ENCODE results near the gene CFAP20DC.

The CFAP20DC gene

DNA sequence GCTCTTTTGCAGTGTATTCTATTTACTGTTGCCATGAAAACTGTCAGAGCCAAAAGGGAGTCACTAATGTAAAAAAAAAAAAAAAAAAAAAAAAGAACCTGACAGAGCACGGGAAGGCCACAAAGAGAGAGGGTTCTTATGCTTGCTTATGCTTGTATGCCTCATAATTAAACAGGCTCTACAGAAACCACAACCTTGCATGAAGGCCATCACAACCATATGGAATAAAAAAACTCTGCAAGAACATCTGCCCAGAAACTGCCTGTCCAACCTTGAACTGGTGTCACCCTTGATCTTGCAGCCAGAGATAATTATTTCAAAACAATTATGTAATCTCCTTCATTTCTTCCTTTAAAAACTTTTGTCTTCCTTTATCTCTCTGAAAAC, 50.1 kb downstream of the CFAP20DC start:
- no peak overlapping the region for H3K27ac Mint-ChIP-seq
- no peak for DNase-seq (ENCODE audit: low spot score)
- peaks cover 4% of the 10 kb centered on the region for H3K4me1 Mint-ChIP-seq (ENCODE audit: low read depth)
- H3K36me3 Mint-ChIP-seq (ENCODE audit: low read depth) = no peaks in the 10 kb centered on the region
- peaks cover 13% of the 10 kb centered on the region for H3K27me3 Mint-ChIP-seq (ENCODE audit: low read depth)
- H3K4me3 Mint-ChIP-seq = no peak overlapping the region
- H3K9me3 Mint-ChIP-seq = no peaks in the 10 kb centered on the region

DNA sequence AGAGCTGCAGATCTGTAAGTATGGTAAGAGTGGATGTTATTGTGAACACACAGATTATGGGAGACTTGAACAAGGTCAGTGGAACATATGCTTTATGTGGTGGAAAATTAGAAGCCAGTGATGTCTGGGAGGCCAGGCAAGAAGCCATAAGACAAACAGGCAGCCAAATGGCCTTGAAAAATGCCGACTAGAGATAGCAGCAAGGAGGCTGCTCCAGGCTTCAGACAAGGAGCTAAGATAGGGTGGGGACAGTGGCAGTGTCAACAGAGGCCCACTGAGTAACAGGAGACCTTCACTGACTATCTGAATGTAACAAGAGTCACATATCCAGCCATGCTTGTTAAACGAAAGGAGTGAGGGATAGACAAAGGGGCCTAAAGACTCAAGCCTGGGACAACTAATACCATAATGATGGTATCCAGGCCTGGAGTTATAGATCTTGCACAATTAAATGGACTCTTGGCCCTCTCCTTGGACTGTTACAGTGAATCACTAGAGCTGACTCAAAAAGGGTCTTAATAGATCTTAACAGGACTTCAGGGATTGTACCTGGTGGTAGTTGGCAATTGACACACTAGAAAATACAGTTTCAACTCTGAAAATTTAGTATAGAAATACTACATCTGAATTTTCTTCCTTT, 50.6 kb downstream of the CFAP20DC start:
- H3K27ac Mint-ChIP-seq = no peak overlapping the region
- H3K9me3 Mint-ChIP-seq = no peaks in the 10 kb centered on the region
- H3K4me3 Mint-ChIP-seq = no peak overlapping the region
- DNase-seq (ENCODE audit: low spot score) = no peak
- H3K36me3 Mint-ChIP-seq (ENCODE audit: low read depth) = no peaks in the 10 kb centered on the region
- H3K4me1 Mint-ChIP-seq (ENCODE audit: low read depth) = peaks cover 6% of the 10 kb centered on the region
- H3K27me3 Mint-ChIP-seq (ENCODE audit: low read depth) = peaks cover 13% of the 10 kb centered on the region

- H3K9me3 Mint-ChIP-seq = no peaks in the 10 kb centered on the region
- peaks cover 18% of the 10 kb centered on the region for H3K27me3 Mint-ChIP-seq (ENCODE audit: low read depth)
- H3K36me3 Mint-ChIP-seq (ENCODE audit: low read depth) = no peaks in the 10 kb centered on the region
- H3K4me1 Mint-ChIP-seq (ENCODE audit: low read depth) = peaks cover 6% of the 10 kb centered on the region
- DNase-seq (ENCODE audit: low spot score) = peak; percentile 9
- H3K27ac Mint-ChIP-seq = no peak overlapping the region
- H3K4me3 Mint-ChIP-seq = no peak overlapping the region
These were observed 51.2 kb downstream of the CFAP20DC start for GRCh38 chr3:58998476-58999117.

- Mint-ChIP-seq H3K4me3 (no peak overlapping the region), H3K9me3 (no peaks in the 10 kb centered on the region)
These were observed 53.1 kb downstream of the CFAP20DC start for GRCh38 chr3:58996730-58997129.

DNA sequence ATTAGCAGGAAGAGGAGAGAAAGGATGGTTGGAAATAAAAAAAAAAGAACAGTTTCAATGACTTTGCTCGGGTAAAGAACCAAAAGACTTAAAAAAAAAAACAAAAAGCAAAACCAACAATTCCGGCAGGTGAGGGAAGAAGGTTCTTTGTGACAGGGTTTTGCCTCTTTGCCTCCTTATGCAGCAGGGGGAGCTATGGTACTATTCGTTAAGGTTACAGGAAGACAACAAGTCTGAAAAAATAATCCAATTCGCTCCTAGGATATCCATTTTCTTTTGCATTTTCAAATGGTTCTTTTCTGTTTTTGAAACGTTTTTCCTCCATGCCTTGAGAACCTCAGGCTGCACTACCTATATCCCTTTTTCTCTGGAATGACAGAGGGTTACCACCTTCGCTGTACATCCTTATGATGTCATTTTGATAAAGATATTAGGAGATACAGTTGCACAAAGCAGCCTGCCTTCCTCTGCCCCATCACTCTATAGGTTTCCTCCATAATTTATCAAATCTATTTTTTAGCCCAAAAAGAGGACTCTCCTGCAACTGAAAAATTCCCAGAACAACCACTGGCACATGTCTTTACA, 55.0 kb downstream of the CFAP20DC start:
- H3K36me3 Mint-ChIP-seq (ENCODE audit: low read depth) = no peaks in the 10 kb centered on the region
- H3K9me3 Mint-ChIP-seq = no peaks in the 10 kb centered on the region
- peaks cover 13% of the 10 kb centered on the region for H3K27me3 Mint-ChIP-seq (ENCODE audit: low read depth)
- no peak overlapping the region for H3K27ac Mint-ChIP-seq
- H3K4me3 Mint-ChIP-seq = no peak overlapping the region
- DNase-seq (ENCODE audit: low spot score) = peak; percentile 6
- H3K4me1 Mint-ChIP-seq (ENCODE audit: low read depth) = peaks cover 6% of the 10 kb centered on the region

More at GRCh38 chr3:58996730-58997129, 53.1 kb downstream of the CFAP20DC start:
- Mint-ChIP-seq H3K27ac (no peak overlapping the region), H3K4me1 (ENCODE audit: low read depth) (peaks cover 6% of the 10 kb centered on the region), H3K27me3 (ENCODE audit: low read depth) (peaks cover 18% of the 10 kb centered on the region), H3K36me3 (ENCODE audit: low read depth) (no peaks in the 10 kb centered on the region)
- DNase-seq (ENCODE audit: low spot score) = no peak

GRCh38 chr3:58993547-58993946, 56.3 kb downstream of the CFAP20DC start:
- H3K4me1 Mint-ChIP-seq (ENCODE audit: low read depth) = peaks cover 6% of the 10 kb centered on the region
- H3K4me3 Mint-ChIP-seq = no peak overlapping the region
- no peak for DNase-seq (ENCODE audit: low spot score)
- no peak overlapping the region for H3K27ac Mint-ChIP-seq
- H3K36me3 Mint-ChIP-seq (ENCODE audit: low read depth) = no peaks in the 10 kb centered on the region
- H3K27me3 Mint-ChIP-seq (ENCODE audit: low read depth) = peaks cover 15% of the 10 kb centered on the region
- H3K9me3 Mint-ChIP-seq = no peaks in the 10 kb centered on the region

DNA sequence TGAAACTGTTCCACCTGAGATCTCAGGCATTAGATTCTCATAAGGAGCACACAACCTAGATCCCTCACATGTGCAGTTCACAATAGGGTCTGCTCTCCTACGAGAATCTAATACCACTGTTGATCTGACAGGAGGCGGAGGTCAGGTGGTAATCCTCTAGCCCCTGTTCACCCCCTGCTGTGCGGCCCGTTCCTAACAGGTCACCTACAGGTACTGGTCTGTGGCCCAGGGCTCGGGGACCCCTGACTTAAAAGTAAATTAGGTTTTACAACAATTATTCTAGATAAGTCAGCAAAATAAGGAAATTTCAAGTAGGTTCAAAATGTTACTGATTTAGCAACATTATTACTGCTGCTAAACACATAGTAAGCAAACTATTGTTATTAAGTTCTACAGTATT, 58.2 kb downstream of the CFAP20DC start:
- no peak for DNase-seq (ENCODE audit: low spot score)
- H3K9me3 Mint-ChIP-seq = no peaks in the 10 kb centered on the region

GRCh38 chr3:58991026-58991425, 58.8 kb downstream of the CFAP20DC start:
- H3K9me3 Mint-ChIP-seq = no peaks in the 10 kb centered on the region
- peaks cover 6% of the 10 kb centered on the region for H3K4me1 Mint-ChIP-seq (ENCODE audit: low read depth)
- H3K4me3 Mint-ChIP-seq = no peak overlapping the region
- H3K27ac Mint-ChIP-seq = no peak overlapping the region
- H3K36me3 Mint-ChIP-seq (ENCODE audit: low read depth) = no peaks in the 10 kb centered on the region
- DNase-seq (ENCODE audit: low spot score) = no peak
- H3K27me3 Mint-ChIP-seq (ENCODE audit: low read depth) = peaks cover 24% of the 10 kb centered on the region

More for the DNA sequence above, 58.2 kb downstream of the CFAP20DC start:
- no peaks in the 10 kb centered on the region for H3K36me3 Mint-ChIP-seq (ENCODE audit: low read depth)
- no peak overlapping the region for H3K4me3 Mint-ChIP-seq
- no peak overlapping the region for H3K27ac Mint-ChIP-seq
- peaks cover 22% of the 10 kb centered on the region for H3K27me3 Mint-ChIP-seq (ENCODE audit: low read depth)
- H3K4me1 Mint-ChIP-seq (ENCODE audit: low read depth) = peaks cover 6% of the 10 kb centered on the region

GRCh38 chr3:58989955-58990354, 59.9 kb downstream of the CFAP20DC start:
- Mint-ChIP-seq H3K4me1 (ENCODE audit: low read depth) (peaks cover 5% of the 10 kb centered on the region), H3K36me3 (ENCODE audit: low read depth) (no peaks in the 10 kb centered on the region), H3K4me3 (no peak overlapping the region), H3K27ac (no peak overlapping the region), H3K9me3 (no peaks in the 10 kb centered on the region), H3K27me3 (ENCODE audit: low read depth) (peaks cover 25% of the 10 kb centered on the region)
- DNase-seq (ENCODE audit: low spot score) = no peak

GRCh38 chr3:58989163-58989562, 60.7 kb downstream of the CFAP20DC start:
- no peaks in the 10 kb centered on the region for H3K9me3 Mint-ChIP-seq
- H3K4me3 Mint-ChIP-seq = no peak overlapping the region
- DNase-seq (ENCODE audit: low spot score) = no peak
- H3K36me3 Mint-ChIP-seq (ENCODE audit: low read depth) = no peaks in the 10 kb centered on the region
- peaks cover 25% of the 10 kb centered on the region for H3K27me3 Mint-ChIP-seq (ENCODE audit: low read depth)
- H3K27ac Mint-ChIP-seq = no peak overlapping the region
- no peaks in the 10 kb centered on the region for H3K4me1 Mint-ChIP-seq (ENCODE audit: low read depth)

DNA sequence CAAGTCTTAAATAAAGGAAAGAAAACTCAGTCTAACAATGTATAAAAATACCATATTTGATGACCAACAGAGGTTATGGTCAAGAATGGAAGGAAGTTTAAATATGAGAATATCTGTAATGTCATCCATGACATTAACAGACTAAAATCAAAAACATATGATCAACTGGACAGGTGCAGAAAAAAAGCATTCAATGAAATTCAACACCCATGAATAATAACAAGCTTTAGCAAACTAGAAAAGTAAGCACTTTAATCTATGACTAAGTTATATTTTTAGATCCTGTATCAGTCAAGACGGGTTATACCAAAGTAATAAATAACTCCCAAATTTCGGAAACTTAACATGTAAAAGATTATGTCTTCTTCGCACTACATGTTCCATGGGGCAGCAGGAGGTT, 61.8 kb downstream of the CFAP20DC start:
- Mint-ChIP-seq H3K4me1 (ENCODE audit: low read depth) (no peaks in the 10 kb centered on the region), H3K27me3 (ENCODE audit: low read depth) (peaks cover 18% of the 10 kb centered on the region), H3K27ac (no peak overlapping the region), H3K9me3 (no peaks in the 10 kb centered on the region), H3K4me3 (no peak overlapping the region), H3K36me3 (ENCODE audit: low read depth) (no peaks in the 10 kb centered on the region)
- no peak for DNase-seq (ENCODE audit: low spot score)

GRCh38 chr3:58986654-58987053, 63.2 kb downstream of the CFAP20DC start:
- DNase-seq (ENCODE audit: low spot score) = no peak
- H3K36me3 Mint-ChIP-seq (ENCODE audit: low read depth) = no peaks in the 10 kb centered on the region

GRCh38 chr3:58979840-58980239, 70.0 kb downstream of the CFAP20DC start:
- Mint-ChIP-seq H3K9me3 (no peaks in the 10 kb centered on the region), H3K36me3 (ENCODE audit: low read depth) (no peaks in the 10 kb centered on the region), H3K4me3 (no peak overlapping the region), H3K27me3 (ENCODE audit: low read depth) (peaks cover 4% of the 10 kb centered on the region), H3K27ac (no peak overlapping the region), H3K4me1 (ENCODE audit: low read depth) (no peaks in the 10 kb centered on the region)
- no peak for DNase-seq (ENCODE audit: low spot score)

More at GRCh38 chr3:58986654-58987053, 63.2 kb downstream of the CFAP20DC start:
- peaks cover 15% of the 10 kb centered on the region for H3K27me3 Mint-ChIP-seq (ENCODE audit: low read depth)
- no peak overlapping the region for H3K27ac Mint-ChIP-seq
- H3K4me3 Mint-ChIP-seq = no peak overlapping the region
- H3K4me1 Mint-ChIP-seq (ENCODE audit: low read depth) = no peaks in the 10 kb centered on the region
- no peaks in the 10 kb centered on the region for H3K9me3 Mint-ChIP-seq

DNA sequence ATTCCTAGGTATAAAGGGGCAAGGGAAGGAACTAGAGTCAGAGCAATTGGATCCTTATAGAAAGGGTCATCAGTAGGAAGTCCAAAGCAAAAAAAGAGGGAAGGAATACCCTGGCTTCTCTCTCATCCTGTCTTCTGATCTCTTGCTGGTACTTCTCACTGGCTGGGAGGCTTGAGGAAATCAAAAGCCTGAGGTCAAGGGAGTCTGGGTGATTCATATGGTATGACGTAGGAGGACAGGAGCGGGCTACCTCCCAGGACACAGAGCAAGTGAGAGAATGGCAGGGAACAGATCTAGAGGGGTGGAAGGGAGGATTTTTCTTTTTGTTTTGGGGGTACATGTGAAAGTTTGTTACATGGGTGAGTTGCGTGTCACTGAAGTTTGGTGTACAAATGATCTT, 76.0 kb downstream of the CFAP20DC start:
- Mint-ChIP-seq H3K4me1 (ENCODE audit: low read depth) (no peaks in the 10 kb centered on the region), H3K27ac (no peak overlapping the region), H3K9me3 (no peaks in the 10 kb centered on the region), H3K27me3 (ENCODE audit: low read depth) (peaks cover 7% of the 10 kb centered on the region), H3K36me3 (ENCODE audit: low read depth) (no peaks in the 10 kb centered on the region), H3K4me3 (no peak overlapping the region)
- DNase-seq (ENCODE audit: low spot score) = no peak

Data from T-helper 2 cell treated with Interferon-gamma antibody and Interleukin-4, amounts not matched to agents 5 μg/mL and 100 μg/mL, for 36 hours (primary cell).